GM13976 (cell line): ENCODE measurements around the gene PLCL2.

ENCODE experiments used
- DNase-seq: peaks from one replicate; pipeline ENCODE4 v3.0.0; 2012; ENCODE audit warnings: low spot score
- CTCF ChIP-seq: IDR thresholded peaks from 2 replicates; pipeline ENCODE4 v1.5.1; 2012; ENCODE audit warnings: borderline replicate concordance, mild to moderate bottlenecking; ENCODE audit not compliant: insufficient read depth; ENCODE audit errors: extremely low read depth, missing control alignments, control extremely low read depth
- in situ Hi-C: fragments of 300-500 bp; cut with MboI; formaldehyde crosslinking; loops from one replicate; pipeline ENCODE4 v1.12.0; 2022; ENCODE audit warnings: low sequenced_read_pairs, mixed read lengths, inconsistent platforms; ENCODE audit not compliant: unreplicated experiment

The PLCL2 gene

GRCh38 chr3:16897254-16897926 is 12.6 kb downstream of the PLCL2 start:
- TF ChIP-seq CTCF: no peak
- DNase-seq: no peak
- in situ Hi-C loops: no loop called here

- in situ Hi-C loops: no loop called here
- no peak for DNase-seq
Observed at GRCh38 chr3:16898595-16899395, 14.0 kb downstream of the PLCL2 start.

GRCh38 chr3:16899919-16900318 is 15.2 kb downstream of the PLCL2 start:
- in situ Hi-C loops: no loop called here
- no peak for TF ChIP-seq CTCF
- DNase-seq: no peak

More at GRCh38 chr3:16898595-16899395, 14.0 kb downstream of the PLCL2 start:
- TF ChIP-seq CTCF: no peak

- DNase-seq: no peak
- in situ Hi-C loops: no loop called here
- TF ChIP-seq CTCF: no peak
Observed at GRCh38 chr3:16900779-16901440, 16.2 kb downstream of the PLCL2 start.

GRCh38 chr3:16904423-16905417 is 20.0 kb downstream of the PLCL2 start:
- in situ Hi-C loops: no loop called here
- DNase-seq: no peak
- TF ChIP-seq CTCF: no peak
